ENCODE data around the gene RGS7.

GRCh38 chr1:241330619-241331327 lies 26.2 kb downstream of the RGS7 start:
- TF ChIP-seq CTCF (IDR thresholded peaks at IDR 0.05) (no peak), HMGXB4 (CRISPR knock-in tag; IDR thresholded peaks at IDR 0.05; ENCODE audit: borderline replicate concordance) (no peak), MAX (IDR thresholded peaks at IDR 0.05) (no peak), RARB (CRISPR knock-in tag; IDR thresholded peaks at IDR 0.05) (no peak), ZFP36 (IDR thresholded peaks at IDR 0.05; ENCODE audit: borderline replicate concordance, partially characterized antibody) (no peak), NR3C1 (IDR thresholded peaks at IDR 0.05) (no peak), RAD21 (conservative IDR thresholded peaks at IDR 0.05 in 1 of 2, IDR thresholded peaks at IDR 0.05 in 1 of 2) (no peak), PHF8 (IDR thresholded peaks at IDR 0.05; ENCODE audit: borderline replicate concordance, low read depth) (no peak), HOXB13 (CRISPR knock-in tag; IDR thresholded peaks at IDR 0.05; ENCODE audit: low read depth) (no peak), FOSB (CRISPR knock-in tag; IDR thresholded peaks at IDR 0.05) (no peak), BCL3 (IDR thresholded peaks at IDR 0.05) (no peak), POLR2AphosphoS2 (conservative IDR thresholded peaks at IDR 0.05; ENCODE audit: low read length) (no peak), RCOR1 (IDR thresholded peaks at IDR 0.05; ENCODE audit: low read depth, low read length) (no peak), EHMT2 (IDR thresholded peaks at IDR 0.05; ENCODE audit: low read depth) (no peak)
